GM12865 (cell line): ENCODE data around the gene SNHG17.

ENCODE experiments used
- DNase-seq: peaks from one replicate; pipeline ENCODE4 v3.0.0; 2010; ENCODE audit warnings: low read depth
- H3K4me3 ChIP-seq: 2 replicates; pipeline ENCODE4 v1.5.1; 2011; ENCODE audit warnings: mild to moderate bottlenecking, low read depth, low read length, control low read depth
- CTCF ChIP-seq: IDR thresholded peaks from 2 replicates; pipeline ENCODE4 v1.5.1; 2011; ENCODE audit warnings: low read length, control low read depth, low read depth, inconsistent platforms; ENCODE audit not compliant: insufficient read depth; ENCODE audit errors: missing control alignments

Gene SNHG17

GRCh38 chr20:38454556-38455473 is 19.7 kb upstream of the SNHG17 start:
- no peak for TF ChIP-seq CTCF
- no peak for DNase-seq
- no peak overlapping the region for H3K4me3 ChIP-seq

- H3K4me3 ChIP-seq: no peak overlapping the region
- TF ChIP-seq CTCF: no peak
- DNase-seq: peak; percentile 70
These were observed 18.8 kb upstream of the SNHG17 start for GRCh38 chr20:38453941-38454340.

DNA sequence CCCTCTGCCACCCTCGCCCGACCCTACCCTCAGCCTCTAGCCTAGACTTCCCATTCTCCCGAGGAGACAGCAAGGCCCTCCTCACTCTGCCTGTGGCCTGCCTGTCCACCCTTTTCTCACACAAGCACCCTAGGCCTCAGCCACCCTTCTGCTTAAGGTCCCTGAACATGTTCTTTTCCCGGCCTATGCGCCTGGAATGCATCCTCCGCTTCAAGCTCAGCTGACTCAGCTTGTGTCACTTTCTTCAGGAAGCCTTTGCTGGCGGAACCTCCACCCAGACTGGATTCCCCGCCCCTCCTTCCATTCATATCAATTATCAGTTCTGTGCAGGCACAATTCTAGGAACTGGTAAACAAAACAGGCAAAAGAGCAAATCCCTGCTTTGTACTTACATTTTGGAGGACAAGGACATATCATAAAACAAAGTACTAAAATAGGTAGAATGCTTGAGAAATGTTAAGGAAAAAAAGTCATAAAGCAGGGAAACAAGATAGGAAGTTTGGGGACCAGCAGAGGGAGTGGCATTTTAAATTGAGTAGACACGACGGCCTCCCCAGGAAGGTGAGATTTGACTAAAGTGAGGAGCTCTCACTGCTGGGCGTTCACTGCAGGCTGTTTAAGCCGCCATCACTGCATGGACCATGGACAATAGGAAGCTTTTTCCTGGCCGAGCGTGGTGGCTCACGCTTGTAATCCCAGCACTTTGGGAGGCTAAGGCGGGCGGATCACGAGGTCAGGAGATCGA is 17.9 kb upstream of the SNHG17 start:
- TF ChIP-seq CTCF: no peak
- DNase-seq: no peak
- no peak overlapping the region for H3K4me3 ChIP-seq

DNA sequence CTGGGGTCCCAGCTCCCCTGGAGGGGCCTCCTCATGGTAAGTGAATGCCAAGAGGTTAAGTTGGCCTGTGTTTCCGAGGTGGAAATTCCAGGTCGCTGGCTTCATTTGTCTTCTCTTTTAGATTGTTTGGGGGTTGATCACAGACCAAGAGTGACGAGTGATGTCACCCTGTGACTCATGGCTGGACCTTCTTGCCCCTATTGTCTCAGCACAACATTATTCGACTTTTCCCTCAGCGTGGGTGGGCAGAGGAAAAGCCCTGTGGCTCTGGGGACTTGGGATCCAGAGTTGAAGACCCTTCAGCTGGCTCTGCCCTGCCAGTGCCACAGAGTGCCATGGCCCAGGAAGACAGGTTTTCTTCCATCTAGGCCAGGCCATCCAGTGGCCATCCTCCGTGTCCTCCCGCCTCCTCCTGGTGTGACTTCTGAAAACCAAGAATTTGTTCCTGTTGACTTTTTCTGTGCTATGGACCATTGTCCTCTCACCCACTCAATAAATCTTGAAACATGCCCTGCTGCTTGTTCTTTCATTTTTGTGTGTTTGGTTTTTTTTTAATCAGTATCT is 15.4 kb upstream of the SNHG17 start:
- no peak overlapping the region for H3K4me3 ChIP-seq
- DNase-seq: no peak
- TF ChIP-seq CTCF: no peak

GRCh38 chr20:38449046-38449445 is 13.9 kb upstream of the SNHG17 start:
- no peak for DNase-seq
- no peak for TF ChIP-seq CTCF
- H3K4me3 ChIP-seq: no peak overlapping the region

- DNase-seq: peak; percentile 67
- H3K4me3 ChIP-seq: peak overlapping the region; percentile 83
- TF ChIP-seq CTCF: peak; percentile 10
These were observed 13.0 kb upstream of the SNHG17 start for GRCh38 chr20:38447931-38448675.
